Activated T-helper 9 cell treated with anti-CD3 and anti-CD28 coated beads, Interleukin-2, amount 50 U/mL, for 16 hours (primary cell): Measurements from ENCODE around the gene IRF1.
"Not testable (repeated sequence)": the region's sequence is repeated elsewhere in the genome, so short reads cannot be mapped to it uniquely, and the experiment has no call there.

Experiments
- DNase-seq: peaks from one replicate; pipeline ENCODE4 v3.0.0-alpha.2; 2020; ENCODE audit warnings: low read depth

IRF1 gene

GRCh38 chr5:132487095-132487428, 3.5 kb downstream of the IRF1 start:
- DNase-seq, result no peak

- no peak for DNase-seq
Measured at GRCh38 chr5:132486318-132487094, 4.1 kb downstream of the IRF1 start.

GRCh38 chr5:132485641-132486317, 4.8 kb downstream of the IRF1 start:
- no peak for DNase-seq

- DNase-seq, result not testable (repeated sequence)
Measured at GRCh38 chr5:132484876-132485640, 5.5 kb downstream of the IRF1 start.

- DNase-seq, result no peak
Measured at GRCh38 chr5:132484391-132484725, 6.2 kb downstream of the IRF1 start.

GRCh38 chr5:132483661-132484390, 6.7 kb downstream of the IRF1 start:
- no peak for DNase-seq

- no peak for DNase-seq
Measured at GRCh38 chr5:132483101-132483500, 7.5 kb downstream of the IRF1 start.

- no peak for DNase-seq
Measured at GRCh38 chr5:132481596-132482211, 8.9 kb downstream of the IRF1 start.

GRCh38 chr5:132480893-132481595, 9.5 kb downstream of the IRF1 start:
- no peak for DNase-seq

GRCh38 chr5:132480546-132480892, 10.1 kb downstream of the IRF1 start:
- no peak for DNase-seq

- DNase-seq, result no peak
Measured at GRCh38 chr5:132480042-132480441, 10.5 kb downstream of the IRF1 start.

- no peak for DNase-seq
Measured at GRCh38 chr5:132479111-132479951, 11.2 kb downstream of the IRF1 start.

GRCh38 chr5:132478366-132478871, 12.2 kb downstream of the IRF1 start:
- no peak for DNase-seq

- DNase-seq, result no peak
Measured at GRCh38 chr5:132477784-132478365, 12.7 kb downstream of the IRF1 start.

- no peak for DNase-seq
Measured at GRCh38 chr5:132476876-132477781, 13.4 kb downstream of the IRF1 start.

- no peak for DNase-seq
Measured at GRCh38 chr5:132475987-132476875, 14.3 kb downstream of the IRF1 start.

GRCh38 chr5:132475497-132475882, 15.1 kb downstream of the IRF1 start:
- DNase-seq, result no peak
